ENCODE measurements around the gene CLDN6.

Gene CLDN6

DNA sequence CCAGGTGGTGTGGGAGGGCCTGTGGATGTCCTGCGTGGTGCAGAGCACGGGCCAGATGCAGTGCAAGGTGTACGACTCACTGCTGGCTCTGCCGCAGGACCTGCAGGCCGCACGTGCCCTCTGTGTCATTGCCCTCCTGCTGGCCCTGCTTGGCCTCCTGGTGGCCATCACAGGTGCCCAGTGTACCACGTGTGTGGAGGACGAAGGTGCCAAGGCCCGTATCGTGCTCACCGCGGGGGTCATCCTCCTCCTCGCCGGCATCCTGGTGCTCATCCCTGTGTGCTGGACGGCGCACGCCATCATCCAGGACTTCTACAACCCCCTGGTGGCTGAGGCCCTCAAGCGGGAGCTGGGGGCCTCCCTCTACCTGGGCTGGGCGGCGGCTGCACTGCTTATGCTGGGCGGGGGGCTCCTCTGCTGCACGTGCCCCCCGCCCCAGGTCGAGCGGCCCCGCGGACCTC is 4.5 kb downstream of the CLDN6 start:
- DNase-seq (ENCODE audit: low read depth): no peak

DNA sequence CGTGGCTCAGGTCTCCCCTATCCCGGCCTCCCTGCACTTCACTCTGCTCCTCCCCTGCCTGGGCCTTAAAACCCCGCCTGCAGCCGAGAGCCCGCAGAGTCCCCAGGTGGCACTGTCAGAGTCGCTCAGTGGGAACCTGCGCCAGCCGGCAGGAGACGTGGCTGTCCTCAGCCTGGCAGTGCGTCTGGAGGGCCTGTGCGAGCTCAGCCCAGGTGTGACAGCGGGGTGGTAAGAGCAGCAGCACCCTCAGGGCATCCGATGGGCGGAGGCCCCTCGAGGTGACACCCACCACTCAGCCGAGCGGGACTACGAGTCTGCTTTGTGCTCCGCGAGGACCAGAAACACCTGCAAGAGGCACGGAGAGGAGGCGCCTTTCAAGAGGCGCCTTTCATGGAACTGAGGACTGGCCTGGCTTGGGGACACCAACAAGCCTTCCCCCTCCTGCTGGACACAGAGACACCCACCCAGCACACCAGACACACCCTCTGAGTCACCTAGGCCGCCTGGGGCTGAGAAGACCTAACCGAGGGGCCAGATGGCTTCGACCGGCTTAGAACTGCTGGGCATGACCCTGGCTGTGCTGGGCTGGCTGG is 5.1 kb downstream of the CLDN6 start, which contains the start of gene CLDN9:
CLDN9 (plus strand) TSS at position 96 of the 593 bp plus-strand sequence; CDS start at position 536, 440 bp downstream.
- no peak for DNase-seq (ENCODE audit: low read depth)

DNA sequence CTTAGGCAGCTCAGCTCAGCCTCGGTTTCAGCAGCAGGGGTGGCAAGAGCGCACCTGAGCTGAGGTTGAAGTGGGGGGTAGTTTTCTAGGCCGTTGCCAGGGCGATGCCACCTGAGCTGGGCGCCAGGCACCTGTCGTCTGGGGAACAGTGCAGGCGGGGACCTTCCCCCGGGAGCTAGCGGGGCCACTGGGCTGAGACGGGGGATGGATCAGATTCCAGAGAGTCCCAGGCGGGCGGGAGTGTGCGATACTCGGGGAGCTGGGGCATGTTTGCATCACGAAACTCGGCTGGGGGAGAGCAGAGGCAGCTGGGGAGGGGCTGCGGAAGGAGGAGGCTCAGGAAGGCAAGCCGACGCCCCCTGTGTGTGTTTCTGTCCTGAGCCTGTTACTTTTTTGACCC is 5.7 kb downstream of the CLDN6 start:
- DNase-seq (ENCODE audit: low read depth): no peak

DNA sequence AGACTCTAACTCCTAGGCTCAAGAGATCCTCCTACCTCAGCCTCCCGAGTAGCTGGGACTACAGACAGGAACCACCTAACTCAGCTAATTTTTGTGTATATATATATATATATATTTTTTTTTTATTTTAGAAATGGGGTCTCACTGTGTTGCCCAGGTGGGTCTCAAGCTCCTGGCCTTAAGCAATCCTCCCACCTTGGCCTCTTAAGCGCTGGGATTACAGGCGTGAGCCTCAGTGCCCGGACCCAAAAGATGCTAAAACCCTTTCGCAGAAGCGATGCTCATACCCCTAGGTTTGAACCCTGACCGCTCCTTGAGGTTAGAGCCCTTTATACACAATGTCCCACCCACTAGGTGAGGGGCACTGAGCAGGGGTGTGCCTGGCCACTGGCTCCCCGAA is 7.5 kb downstream of the CLDN6 start:
- DNase-seq (ENCODE audit: low read depth): no peak

DNA sequence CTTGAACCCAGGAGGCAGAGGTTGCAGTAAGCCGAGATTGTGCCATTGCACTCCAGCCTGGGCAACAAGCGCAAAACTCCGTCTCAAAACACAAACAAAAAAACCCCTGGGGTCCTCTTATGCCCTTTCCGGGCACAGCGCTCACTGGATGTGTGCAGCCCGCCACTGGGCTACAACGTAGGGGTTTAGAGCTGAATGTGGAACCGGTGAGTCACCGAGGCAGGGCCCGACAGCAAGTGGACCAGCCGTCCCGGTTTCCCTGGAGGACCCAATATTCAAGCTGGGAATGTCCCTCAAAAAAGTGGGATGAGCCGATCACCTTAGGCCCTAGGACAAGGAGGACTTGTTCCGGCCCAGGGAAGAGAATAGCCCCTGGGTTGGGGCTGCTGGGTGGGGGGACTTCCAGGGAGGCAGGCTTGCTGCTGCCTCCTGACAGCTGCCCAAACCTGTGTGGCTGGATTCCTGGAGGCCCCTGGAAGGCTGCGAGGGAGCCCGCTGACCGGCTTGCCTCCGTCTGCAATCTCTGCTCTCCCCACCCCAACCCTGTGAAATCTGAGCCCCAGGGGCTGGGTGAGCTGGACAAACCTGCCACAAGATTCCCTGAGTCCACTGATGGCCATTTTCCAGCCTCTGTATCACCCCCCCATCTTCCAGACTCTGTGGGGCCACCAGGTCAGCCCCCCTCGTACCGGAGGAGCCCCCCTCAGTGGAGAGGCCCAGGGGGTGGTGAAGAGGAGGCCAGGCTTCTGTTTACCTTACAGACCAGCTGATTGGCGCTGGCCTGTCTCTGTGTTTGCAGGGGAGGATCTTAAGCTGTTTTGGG is 8.2 kb downstream of the CLDN6 start:
- peak; percentile 27 for DNase-seq (ENCODE audit: low read depth)

DNA sequence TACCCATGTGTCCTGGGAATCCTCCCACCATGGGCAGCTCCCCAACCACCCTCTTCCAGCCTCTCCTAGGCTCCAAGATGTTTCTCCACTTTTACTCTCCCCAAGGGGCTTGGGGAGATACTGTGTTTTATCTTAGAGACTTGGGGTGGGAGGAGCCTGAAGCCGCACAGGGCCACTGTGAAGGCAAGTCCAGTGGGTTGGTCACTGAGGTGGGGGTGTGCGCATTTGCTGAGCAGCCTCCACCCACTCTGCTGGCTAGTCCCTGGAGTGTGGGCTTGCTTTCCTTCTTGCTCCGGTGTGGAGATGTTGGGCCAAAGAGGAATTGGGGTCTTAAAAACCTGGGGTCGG is 9.3 kb downstream of the CLDN6 start:
- DNase-seq (ENCODE audit: low read depth): no peak

DNA sequence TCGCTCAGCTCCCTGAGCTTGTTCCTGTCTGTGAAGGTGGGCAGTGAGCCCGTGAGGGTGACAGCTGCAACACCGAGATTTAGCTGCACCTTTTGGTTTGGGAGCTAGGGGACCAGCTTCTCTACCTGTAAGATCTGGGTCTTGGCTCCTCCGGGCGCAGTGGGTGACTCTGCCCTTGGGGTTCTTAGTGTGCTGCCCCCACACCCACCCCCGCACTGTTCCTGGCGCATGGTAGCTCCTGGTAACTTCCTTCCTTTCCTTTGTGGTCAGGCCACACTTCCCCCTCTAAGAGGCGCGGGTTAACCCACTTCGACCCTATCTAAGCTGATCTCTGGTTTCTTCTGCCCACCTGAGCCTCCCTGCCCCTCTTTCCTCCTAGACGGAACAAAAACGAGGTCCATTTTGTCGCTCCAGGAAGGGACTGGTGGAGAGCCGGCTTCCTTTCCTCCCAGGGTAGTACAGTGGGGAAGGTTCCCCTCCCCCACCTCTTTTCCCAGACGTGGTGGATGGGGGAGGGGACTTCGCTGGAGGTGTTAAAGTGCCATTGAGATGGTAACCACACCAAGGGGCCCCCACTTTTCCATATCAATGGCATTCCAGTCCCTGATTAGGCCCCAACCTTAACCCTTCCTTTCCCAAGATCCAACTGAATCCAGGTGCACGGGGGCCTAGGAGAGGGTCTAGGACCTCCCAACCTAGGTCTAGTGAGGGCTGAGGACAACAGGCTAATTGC is 9.9 kb downstream of the CLDN6 start:
- DNase-seq (ENCODE audit: low read depth): no peak

DNA sequence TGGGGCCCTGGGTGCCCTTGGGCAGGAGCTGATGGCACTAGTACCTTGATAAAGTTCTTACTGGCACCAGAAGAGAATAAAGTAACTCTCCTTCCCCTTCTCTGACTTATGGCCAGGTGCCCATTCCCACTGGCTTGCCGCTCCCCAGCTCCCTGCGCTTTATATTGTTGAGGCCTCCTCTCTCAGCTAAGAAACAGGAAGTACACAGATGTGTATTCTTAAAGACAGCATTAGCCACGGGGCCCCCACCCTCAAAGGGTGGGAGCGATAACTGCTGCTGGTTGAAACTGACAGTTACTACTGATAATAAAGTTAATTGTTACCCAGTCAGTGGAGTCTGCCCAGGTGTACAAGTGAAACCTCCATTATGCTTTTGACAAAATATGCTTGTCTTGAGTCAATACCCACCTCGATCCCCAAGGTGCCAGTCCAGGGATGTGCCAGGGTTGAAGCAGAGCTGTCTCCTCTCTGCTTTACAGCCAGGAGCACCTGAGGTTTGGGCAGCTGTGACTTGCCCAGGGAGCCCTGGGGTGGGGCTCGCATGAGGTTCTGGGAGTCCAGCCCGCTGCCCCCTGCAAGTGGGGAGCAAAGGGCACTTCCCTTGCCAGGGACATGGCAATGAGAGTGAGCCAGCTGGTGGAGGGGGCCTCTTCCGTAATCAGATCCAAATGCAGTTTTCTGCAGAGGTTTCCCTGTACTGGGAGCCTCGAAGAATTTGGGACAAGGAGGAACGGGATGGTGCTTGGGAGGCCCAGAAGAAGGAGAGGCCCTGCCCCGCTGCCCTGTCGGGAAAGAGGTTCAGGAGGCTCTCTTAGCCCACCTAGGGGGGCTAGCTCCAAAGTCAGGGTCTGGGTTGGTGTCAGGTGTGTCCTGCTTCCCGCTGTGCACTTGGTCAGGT is 10.7 kb downstream of the CLDN6 start:
- no peak for DNase-seq (ENCODE audit: low read depth)

DNA sequence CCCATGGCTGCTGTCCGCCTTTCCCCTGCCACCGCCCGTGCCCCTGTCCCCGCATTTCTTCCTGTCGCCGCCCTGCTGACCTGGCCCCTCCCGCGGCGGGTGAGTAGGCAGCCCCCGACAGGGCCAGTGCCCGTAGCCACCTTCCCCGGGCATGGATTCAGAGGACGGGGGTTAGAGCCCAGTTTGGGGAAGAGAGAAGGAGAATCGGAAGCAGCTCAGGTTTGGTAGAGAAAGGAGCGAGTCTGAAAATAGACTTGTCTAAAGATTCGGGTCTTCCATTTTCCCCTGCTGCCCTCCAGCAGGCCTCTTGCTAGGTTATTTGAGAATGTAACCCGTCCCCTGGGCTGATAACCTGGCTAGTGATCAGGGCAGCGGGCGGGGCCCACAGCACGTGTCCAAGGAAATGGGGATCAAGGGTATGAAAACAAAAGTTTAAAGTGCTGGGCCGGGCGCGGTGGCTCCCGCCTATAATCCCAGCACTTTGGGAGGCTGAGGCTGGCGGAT is 13.2 kb downstream of the CLDN6 start:
- no peak for DNase-seq (ENCODE audit: low read depth)

DNA sequence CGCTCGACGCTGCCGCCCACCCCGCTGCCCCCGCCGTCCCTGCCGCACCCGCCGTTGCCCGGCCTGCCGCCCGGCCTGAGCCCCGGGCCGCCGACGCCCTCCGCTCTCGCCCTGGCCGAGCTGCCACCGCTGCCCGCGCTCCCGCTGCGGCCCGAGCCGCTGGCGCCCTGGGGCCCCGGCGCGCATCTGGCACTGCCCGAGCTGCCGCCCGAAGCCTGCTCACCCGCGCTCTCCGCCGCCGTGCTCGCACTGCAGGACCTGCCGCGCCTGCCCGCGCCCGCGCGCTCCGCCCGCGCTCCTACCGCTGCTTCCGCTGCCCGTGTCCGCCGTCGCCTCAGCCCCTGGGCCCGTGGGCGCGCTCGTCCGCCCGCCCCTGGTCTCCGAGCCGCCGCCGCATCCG is 13.7 kb downstream of the CLDN6 start:
- DNase-seq (ENCODE audit: low read depth): no peak

DNA sequence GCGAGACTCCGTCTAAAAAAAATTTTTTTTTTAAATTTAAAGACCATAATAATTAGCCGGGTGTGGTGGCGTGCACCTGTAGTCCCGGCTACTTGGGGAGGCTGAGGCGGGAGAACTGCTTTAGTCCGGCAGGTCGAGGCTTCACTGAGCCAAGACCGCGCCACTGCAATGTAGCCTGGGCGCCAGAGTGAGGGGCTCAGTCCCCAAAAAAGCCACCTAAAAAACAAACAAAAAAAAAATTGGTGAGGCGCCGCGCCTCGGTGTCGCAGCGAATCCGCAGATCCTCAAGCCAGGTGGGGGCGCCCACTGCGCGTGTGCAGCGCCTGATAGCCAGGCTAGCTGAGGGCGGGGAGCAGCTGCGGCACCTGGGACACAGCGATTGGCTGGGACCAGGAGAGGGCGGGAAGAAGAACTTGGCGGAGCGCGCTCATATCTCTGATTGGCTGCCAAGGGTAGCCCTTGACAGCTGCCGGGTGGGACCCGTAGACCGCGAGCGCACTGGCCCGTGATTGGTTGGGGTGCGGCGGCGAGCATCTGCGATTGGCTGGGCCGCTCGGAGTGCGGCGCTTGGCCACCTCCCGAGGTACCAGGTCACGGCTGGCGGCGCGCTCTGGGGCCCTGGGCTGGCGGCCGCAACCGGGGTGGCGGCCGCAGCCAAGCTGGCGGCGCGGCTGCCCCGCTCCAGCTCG is 14.3 kb downstream of the CLDN6 start:
- DNase-seq (ENCODE audit: low read depth): peak; percentile 99

DNA sequence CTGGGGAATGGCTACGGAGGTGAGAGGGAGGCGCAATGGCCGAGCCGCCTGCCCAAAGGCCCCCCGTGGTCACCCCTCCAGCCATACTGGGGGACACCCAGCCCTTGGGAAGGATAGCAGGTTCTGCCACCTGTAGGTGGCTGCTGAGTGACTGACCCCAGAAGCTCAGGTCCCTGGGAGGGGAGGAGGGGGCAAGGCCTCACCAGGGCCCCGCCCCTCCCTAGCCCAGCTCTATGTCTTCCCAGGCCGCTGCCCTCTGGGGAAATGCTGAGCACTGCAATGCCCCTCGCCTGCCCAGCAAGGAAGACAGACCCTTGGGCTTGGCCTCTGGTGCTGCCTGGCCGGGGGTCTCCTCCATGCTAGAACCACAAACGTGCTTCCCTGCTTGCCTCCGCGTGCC is 16.7 kb downstream of the CLDN6 start:
- no peak for DNase-seq (ENCODE audit: low read depth)

DNA sequence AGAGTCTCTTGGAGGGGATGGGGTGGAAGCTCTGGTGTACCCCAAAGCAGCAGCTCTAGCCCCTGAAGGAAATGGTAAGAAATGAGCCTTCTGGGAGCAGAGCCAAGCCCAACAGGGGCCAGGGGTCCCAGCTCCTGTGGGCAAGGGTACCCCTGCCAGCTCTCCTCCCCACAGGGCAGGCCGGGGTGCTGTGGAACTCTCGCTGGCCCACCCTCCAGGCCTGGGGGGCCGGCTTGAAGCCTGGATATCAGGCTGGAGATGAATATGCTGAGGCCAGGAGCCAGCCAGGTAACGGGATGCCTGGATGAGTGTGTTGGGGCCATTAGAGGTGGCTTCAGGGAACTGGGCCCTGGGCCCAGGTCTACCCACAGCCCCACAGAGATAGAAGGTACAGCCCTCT is 17.4 kb downstream of the CLDN6 start:
- DNase-seq (ENCODE audit: low read depth): no peak

DNA sequence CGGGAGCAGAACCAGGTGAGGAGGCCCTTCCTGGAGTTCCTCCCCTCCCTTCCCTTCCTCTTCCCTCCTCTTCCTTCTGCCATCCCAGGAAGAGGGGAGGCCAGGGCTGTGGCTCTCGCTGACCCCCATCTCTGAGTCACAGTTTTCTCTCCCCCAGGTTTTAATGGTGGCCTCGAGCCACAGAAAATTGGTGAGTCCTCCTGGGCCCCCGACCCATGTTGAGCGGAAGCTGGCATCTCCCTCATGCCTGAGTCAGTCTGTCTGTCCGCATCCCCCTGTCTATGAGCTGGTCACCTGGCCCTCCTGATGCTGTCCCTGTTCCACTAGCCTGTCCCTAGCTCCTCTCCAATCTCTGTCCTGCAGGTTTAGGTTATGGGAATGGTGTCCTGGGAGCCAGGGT is 18.1 kb downstream of the CLDN6 start:
- no peak for DNase-seq (ENCODE audit: low read depth)

DNA sequence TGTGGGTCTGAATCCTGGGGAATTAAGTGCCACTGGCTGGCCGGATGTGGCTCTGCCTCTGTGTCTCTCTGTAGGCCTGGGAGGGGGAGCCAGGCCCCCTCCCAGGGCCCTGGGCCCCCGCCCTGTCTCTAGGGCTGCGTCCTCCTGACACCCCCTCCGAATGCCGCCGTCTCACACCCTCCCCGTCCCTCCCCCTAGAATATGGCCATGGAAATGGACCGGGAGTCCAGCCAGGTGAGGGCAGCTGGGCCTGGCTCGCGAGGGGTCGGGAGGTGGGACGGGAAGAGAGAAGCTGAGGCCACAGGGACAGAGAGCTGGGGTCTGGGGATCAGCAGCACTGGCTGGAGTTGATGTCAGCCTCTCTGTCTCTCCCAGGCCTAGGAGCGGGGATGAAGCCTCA is 21.7 kb downstream of the CLDN6 start:
- no peak for DNase-seq (ENCODE audit: low read depth)

DNA sequence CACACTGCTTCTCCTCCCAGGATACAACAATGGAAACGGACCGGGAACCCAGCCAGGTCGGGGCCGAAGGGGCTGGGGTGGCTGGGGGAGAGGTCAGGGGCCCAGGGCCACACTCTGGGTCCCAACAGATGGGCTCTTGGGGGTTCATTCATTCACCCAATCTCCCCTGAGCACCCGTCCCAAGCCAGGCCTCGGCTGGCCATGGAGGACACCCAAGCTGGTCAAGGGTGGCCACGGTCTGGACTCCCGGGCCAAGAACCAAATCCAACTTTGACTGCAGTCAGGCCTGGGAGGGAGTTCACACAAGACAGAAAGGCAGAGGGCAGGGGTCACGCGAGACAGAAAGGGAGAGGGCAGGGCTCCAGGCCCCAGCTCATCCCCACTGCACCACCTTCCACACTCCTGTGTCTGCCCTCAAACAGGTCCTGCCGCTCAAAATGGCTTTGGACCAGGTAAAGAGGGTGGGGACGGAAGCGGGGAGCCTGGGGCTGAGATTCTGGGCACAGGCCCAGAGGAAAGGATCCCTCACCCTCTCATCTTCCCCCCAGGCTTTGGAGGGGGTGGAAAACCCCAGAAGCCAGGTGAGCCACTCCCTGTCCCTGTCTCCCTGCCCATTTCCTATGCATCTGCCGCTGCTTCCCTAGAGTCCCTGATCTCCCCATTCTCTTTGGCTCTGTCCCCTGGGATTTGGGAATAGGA is 25.5 kb downstream of the CLDN6 start:
- DNase-seq (ENCODE audit: low read depth): no peak

DNA sequence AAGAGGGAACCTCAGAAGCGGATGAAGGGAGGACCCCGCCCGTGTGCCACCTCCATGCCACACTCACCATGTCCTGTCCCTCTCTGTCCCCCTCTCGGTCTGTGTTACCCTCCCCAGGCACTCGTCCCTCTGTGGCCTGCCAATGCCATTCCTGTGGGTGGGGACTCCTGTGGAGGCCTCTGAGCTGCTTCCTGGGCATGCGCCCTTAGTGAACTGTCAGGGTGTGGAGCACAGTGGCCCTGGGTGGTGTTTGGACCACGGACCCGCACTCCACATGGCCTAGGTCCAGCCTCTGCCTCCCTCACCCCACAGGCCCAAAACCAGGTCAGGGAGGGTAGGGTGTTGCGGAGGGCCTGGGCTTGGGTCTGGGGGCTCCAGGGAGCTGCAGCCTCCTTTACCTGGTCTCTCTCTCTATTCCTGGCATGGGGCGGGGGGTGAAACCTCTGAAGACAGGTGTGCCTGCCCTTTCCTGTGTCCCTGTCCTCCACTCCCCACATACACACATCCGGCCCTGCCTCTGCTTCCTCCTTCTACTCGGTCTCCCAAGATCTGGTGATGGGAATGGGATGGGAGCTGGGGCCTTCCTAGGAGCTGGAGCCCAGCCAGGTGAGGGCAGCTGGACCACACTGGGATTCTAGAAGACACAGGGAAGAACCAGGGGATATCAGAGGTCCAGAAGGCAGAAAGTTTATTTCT is 26.3 kb downstream of the CLDN6 start:
- no peak for DNase-seq (ENCODE audit: low read depth)

DNA sequence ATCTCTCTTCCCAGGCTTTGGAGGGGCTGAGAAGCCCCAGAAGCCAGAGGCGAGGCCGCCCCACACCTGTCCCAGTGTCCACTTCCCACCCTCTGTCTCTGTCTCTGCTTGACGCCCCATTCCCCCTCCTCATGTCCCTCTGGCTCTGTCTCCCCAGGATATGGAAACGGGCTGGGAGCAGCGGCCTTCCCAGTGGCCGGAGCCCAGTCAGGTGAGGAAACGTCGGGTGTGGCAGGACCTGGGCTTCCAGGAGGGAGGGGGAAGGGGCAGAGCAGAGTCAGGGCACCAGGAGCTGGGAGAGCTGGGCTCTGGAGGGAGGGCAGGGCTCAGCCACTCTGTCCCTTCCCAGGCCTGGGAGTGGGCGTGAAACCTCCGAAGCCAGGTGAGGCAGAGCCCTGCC is 27.1 kb downstream of the CLDN6 start:
- DNase-seq (ENCODE audit: low read depth): no peak

DNA sequence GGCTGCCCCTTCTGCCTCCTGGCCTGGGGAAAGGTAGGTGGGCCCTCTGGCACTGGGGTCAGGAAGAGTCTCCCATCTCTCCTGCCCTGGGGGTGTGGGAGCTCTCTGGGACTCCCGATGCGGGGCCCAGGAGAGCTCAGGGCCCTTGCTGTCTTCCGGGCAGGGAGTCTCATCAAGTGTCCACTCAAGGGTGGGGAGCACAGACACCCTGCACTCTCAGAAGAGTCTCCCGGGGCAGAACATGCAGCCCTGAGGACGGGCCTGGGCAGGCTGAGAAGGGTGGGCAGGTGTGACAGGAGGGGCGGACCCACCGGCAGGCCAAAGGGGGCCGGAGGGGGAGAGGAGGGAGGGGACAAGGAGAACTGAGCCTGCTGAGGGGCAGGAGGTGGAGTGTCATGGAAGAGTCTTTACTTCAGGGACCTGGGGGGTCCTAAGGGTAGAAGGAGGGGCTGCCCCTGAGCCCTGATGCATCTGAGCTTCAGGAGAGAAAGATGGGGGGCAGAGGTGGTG is 29.3 kb downstream of the CLDN6 start:
- no peak for DNase-seq (ENCODE audit: low read depth)

DNA sequence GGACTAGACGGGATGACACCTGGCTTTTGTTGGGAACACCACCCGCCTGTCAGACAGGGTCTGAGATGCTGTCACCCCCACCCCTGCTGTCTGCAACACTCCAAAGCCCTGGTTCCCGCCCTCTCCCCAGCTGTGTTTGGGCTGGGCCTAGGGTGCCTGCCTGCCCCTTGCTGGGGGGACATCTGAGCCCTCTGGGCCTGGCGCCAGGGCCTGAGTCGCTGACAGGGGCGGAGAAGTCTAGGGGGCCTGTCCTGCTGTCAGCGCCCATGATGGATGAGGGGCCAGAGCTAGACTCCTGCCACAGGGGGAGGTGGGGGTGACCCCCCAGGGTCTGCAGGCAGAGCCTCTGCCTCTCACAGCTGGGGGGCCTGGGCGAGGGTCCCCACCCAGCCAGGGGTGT is 30.1 kb downstream of the CLDN6 start:
- DNase-seq (ENCODE audit: low read depth): no peak

Measured in iris pigment epithelial cell (primary cell).